ENCODE measurements around the gene ATP5PD.

ATP5PD gene

GRCh38 chr17:75010683-75011400 lies 35.9 kb downstream of the ATP5PD start (continued):
- TF ChIP-seq, protein P1, sequence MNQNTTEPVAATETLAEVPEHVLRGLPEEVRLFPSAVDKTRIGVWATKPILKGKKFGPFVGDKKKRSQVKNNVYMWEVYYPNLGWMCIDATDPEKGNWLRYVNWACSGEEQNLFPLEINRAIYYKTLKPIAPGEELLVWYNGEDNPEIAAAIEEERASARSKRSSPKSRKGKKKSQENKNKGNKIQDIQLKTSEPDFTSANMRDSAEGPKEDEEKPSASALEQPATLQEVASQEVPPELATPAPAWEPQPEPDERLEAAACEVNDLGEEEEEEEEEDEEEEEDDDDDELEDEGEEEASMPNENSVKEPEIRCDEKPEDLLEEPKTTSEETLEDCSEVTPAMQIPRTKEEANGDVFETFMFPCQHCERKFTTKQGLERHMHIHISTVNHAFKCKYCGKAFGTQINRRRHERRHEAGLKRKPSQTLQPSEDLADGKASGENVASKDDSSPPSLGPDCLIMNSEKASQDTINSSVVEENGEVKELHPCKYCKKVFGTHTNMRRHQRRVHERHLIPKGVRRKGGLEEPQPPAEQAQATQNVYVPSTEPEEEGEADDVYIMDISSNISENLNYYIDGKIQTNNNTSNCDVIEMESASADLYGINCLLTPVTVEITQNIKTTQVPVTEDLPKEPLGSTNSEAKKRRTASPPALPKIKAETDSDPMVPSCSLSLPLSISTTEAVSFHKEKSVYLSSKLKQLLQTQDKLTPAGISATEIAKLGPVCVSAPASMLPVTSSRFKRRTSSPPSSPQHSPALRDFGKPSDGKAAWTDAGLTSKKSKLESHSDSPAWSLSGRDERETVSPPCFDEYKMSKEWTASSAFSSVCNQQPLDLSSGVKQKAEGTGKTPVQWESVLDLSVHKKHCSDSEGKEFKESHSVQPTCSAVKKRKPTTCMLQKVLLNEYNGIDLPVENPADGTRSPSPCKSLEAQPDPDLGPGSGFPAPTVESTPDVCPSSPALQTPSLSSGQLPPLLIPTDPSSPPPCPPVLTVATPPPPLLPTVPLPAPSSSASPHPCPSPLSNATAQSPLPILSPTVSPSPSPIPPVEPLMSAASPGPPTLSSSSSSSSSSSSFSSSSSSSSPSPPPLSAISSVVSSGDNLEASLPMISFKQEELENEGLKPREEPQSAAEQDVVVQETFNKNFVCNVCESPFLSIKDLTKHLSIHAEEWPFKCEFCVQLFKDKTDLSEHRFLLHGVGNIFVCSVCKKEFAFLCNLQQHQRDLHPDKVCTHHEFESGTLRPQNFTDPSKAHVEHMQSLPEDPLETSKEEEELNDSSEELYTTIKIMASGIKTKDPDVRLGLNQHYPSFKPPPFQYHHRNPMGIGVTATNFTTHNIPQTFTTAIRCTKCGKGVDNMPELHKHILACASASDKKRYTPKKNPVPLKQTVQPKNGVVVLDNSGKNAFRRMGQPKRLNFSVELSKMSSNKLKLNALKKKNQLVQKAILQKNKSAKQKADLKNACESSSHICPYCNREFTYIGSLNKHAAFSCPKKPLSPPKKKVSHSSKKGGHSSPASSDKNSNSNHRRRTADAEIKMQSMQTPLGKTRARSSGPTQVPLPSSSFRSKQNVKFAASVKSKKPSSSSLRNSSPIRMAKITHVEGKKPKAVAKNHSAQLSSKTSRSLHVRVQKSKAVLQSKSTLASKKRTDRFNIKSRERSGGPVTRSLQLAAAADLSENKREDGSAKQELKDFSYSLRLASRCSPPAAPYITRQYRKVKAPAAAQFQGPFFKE (tag by site-specific recombination; IDR thresholded peaks at IDR 0.05; ENCODE audit: borderline replicate concordance), result no peak
- no peak for TF ChIP-seq ZNF132 (tag by site-specific recombination; IDR thresholded peaks at IDR 0.05; ENCODE audit: borderline replicate concordance)
- peak; percentile 45; the same call in 1 of the 2 replicates for TF ChIP-seq KLF8 (tag by site-specific recombination; IDR thresholded peaks at IDR 0.05)
- TF ChIP-seq, protein P2, sequence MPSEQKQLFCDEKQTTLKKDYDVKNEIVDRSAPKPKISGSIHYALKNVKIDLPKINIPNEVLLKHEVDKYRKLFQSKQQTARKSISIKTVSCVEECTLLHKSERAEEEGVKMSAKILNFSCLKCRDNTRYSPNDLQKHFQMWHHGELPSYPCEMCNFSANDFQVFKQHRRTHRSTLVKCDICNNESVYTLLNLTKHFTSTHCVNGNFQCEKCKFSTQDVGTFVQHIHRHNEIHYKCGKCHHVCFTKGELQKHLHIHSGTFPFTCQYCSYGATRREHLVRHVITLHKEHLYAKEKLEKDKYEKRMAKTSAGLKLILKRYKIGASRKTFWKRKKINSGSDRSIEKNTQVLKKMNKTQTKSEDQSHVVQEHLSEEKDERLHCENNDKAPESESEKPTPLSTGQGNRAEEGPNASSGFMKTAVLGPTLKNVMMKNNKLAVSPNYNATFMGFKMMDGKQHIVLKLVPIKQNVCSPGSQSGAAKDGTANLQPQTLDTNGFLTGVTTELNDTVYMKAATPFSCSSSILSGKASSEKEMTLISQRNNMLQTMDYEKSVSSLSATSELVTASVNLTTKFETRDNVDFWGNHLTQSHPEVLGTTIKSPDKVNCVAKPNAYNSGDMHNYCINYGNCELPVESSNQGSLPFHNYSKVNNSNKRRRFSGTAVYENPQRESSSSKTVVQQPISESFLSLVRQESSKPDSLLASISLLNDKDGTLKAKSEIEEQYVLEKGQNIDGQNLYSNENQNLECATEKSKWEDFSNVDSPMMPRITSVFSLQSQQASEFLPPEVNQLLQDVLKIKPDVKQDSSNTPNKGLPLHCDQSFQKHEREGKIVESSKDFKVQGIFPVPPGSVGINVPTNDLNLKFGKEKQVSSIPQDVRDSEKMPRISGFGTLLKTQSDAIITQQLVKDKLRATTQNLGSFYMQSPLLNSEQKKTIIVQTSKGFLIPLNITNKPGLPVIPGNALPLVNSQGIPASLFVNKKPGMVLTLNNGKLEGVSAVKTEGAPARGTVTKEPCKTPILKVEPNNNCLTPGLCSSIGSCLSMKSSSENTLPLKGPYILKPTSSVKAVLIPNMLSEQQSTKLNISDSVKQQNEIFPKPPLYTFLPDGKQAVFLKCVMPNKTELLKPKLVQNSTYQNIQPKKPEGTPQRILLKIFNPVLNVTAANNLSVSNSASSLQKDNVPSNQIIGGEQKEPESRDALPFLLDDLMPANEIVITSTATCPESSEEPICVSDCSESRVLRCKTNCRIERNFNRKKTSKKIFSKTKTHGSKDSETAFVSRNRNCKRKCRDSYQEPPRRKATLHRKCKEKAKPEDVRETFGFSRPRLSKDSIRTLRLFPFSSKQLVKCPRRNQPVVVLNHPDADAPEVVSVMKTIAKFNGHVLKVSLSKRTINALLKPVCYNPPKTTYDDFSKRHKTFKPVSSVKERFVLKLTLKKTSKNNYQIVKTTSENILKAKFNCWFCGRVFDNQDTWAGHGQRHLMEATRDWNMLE (tag by site-specific recombination; conservative IDR thresholded peaks at IDR 0.05; ENCODE audit: low read depth), result no peak
- TF ChIP-seq ZNF76 (tag by site-specific recombination; IDR thresholded peaks at IDR 0.05; ENCODE audit: borderline replicate concordance, low read depth), result peak; percentile 45; the same call in 1 of the 2 replicates
- 0 out of 2 replicates have a peak, but pooled peaks have one; percentile 30 for TF ChIP-seq ZNF561 (tag by site-specific recombination; IDR thresholded peaks at IDR 0.05; ENCODE audit: borderline replicate concordance)
- no peak for TF ChIP-seq ZNF677 (tag by site-specific recombination; IDR thresholded peaks at IDR 0.05)
- no peak for TF ChIP-seq KLF16 (tag by site-specific recombination; IDR thresholded peaks at IDR 0.05)
- no peak for TF ChIP-seq BCL6B (tag by site-specific recombination; IDR thresholded peaks at IDR 0.05)
- no peak for TF ChIP-seq ZNF843 (tag by site-specific recombination; IDR thresholded peaks at IDR 0.05)
- no peak for TF ChIP-seq ZNF747 (tag by site-specific recombination; IDR thresholded peaks at IDR 0.05)
- peak; percentile 50 for TF ChIP-seq OSR2 (tag by site-specific recombination; IDR thresholded peaks at IDR 0.05)
- TF ChIP-seq ZNF404 (tag by site-specific recombination; IDR thresholded peaks at IDR 0.05), result no peak
- TF ChIP-seq, protein P3, sequence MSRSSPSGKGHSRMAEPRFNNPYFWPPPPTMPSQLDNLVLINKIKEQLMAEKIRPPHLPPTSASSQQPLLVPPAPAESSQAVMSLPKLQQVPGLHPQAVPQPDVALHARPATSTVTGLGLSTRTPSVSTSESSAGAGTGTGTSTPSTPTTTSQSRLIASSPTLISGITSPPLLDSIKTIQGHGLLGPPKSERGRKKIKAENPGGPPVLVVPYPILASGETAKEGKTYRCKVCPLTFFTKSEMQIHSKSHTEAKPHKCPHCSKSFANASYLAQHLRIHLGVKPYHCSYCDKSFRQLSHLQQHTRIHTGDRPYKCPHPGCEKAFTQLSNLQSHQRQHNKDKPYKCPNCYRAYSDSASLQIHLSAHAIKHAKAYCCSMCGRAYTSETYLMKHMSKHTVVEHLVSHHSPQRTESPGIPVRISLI (tag by site-specific recombination; IDR thresholded peaks at IDR 0.05), result no peak
- no peak for TF ChIP-seq ZNF585B (tag by site-specific recombination; IDR thresholded peaks at IDR 0.05)
- peak; percentile 36; the same call in 1 of the 2 replicates for TF ChIP-seq ZNF341 (tag by site-specific recombination; IDR thresholded peaks at IDR 0.05; ENCODE audit: low read depth)
- TF ChIP-seq ZNF221 (tag by site-specific recombination; IDR thresholded peaks at IDR 0.05; ENCODE audit: borderline replicate concordance), result no peak
- no peak for TF ChIP-seq ZNF571 (tag by site-specific recombination; IDR thresholded peaks at IDR 0.05)
- peak; percentile 73 for TF ChIP-seq ZNF366 (tag by site-specific recombination; conservative IDR thresholded peaks at IDR 0.05)
- TF ChIP-seq ZSCAN16 (tag by site-specific recombination; IDR thresholded peaks at IDR 0.05), result no peak
- no peak for TF ChIP-seq ZNF560 (tag by site-specific recombination; IDR thresholded peaks at IDR 0.05; ENCODE audit: borderline replicate concordance)
- TF ChIP-seq, protein P4, sequence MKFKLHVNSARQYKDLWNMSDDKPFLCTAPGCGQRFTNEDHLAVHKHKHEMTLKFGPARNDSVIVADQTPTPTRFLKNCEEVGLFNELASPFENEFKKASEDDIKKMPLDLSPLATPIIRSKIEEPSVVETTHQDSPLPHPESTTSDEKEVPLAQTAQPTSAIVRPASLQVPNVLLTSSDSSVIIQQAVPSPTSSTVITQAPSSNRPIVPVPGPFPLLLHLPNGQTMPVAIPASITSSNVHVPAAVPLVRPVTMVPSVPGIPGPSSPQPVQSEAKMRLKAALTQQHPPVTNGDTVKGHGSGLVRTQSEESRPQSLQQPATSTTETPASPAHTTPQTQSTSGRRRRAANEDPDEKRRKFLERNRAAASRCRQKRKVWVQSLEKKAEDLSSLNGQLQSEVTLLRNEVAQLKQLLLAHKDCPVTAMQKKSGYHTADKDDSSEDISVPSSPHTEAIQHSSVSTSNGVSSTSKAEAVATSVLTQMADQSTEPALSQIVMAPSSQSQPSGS (tag by site-specific recombination; IDR thresholded peaks at IDR 0.05; ENCODE audit: low read depth), result peak; percentile 96
- TF ChIP-seq, protein P5, sequence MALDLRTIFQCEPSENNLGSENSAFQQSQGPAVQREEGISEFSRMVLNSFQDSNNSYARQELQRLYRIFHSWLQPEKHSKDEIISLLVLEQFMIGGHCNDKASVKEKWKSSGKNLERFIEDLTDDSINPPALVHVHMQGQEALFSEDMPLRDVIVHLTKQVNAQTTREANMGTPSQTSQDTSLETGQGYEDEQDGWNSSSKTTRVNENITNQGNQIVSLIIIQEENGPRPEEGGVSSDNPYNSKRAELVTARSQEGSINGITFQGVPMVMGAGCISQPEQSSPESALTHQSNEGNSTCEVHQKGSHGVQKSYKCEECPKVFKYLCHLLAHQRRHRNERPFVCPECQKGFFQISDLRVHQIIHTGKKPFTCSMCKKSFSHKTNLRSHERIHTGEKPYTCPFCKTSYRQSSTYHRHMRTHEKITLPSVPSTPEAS (tag by site-specific recombination; IDR thresholded peaks at IDR 0.05), result no peak
